ENCODE data around the gene TMCO4. TPM values are rescaled to one million over a fixed set of nuclear protein-coding genes. Genes with fewer than 3 reads are reported as not detected.

TMCO4 gene
- total RNA-seq, 2 experiments from 2014 or later, result 1.2 to 8.1 TPM

GRCh38 chr1:19644681-19645410 is 154.9 kb downstream of the TMCO4 start:
- Histone ChIP-seq H3K4me3 (ENCODE audit: low read depth, low read length, poor library complexity, severe bottlenecking) (no peak overlapping the region), H3K79me2 (ENCODE audit: insufficient read depth, low read depth, low read length) (no peaks in the 10 kb centered on the region), H4K20me1 (ENCODE audit: insufficient read depth, low read length) (no peaks in the 10 kb centered on the region), H3K9me3 (ENCODE audit: low read length) (no peaks in the 10 kb centered on the region), H3K4me2 (ENCODE audit: low read length) (peak overlapping the region; percentile 44; the same call in 1 of the 2 replicates), H2AFZ (ENCODE audit: low read length) (no peak overlapping the region), H3K36me3 (ENCODE audit: insufficient read depth, low read length) (no peaks in the 10 kb centered on the region), H3K4me1 (ENCODE audit: insufficient read depth, low read length, poor library complexity, severe bottlenecking) (no peaks in the 10 kb centered on the region), H3K9me2 (ENCODE audit: insufficient read depth, low read length) (no peaks in the 10 kb centered on the region), H3K27ac (ENCODE audit: low read depth, low read length, poor library complexity, severe bottlenecking) (no peak overlapping the region)
- CTCF ChIA-PET (ENCODE audit: unreplicated experiment), result no interaction called here
- no peak for DNase-seq (ENCODE audit: low spot score)
- TF ChIP-seq CTCF (conservative IDR thresholded peaks at IDR 0.05; ENCODE audit: low read length) (no peak), EZH2phosphoT487 (IDR thresholded peaks at IDR 0.05; ENCODE audit: borderline replicate concordance, low read depth, low read length) (0 out of 2 replicates have a peak, but pooled peaks have one; percentile 87)
- POLR2A ChIA-PET, result no interaction called here
- intact Hi-C loops (cut with micrococcal nuclease; ENCODE audit: unreplicated experiment), result no loop called here
- BruUV-seq (replicated peaks), result no TSS peak

- no peak for DNase-seq (ENCODE audit: low spot score)
- intact Hi-C loops (cut with micrococcal nuclease; ENCODE audit: unreplicated experiment), result no loop called here
- H3K79me2 ChIP-seq (ENCODE audit: insufficient read depth, low read depth, low read length), result no peaks in the 10 kb centered on the region
- H3K9me3 ChIP-seq (ENCODE audit: low read length), result no peaks in the 10 kb centered on the region
- CTCF ChIA-PET (ENCODE audit: unreplicated experiment), result no interaction called here
- no peak for TF ChIP-seq EZH2phosphoT487 (IDR thresholded peaks at IDR 0.05; ENCODE audit: borderline replicate concordance, low read depth, low read length)
- no peak for TF ChIP-seq CTCF (conservative IDR thresholded peaks at IDR 0.05; ENCODE audit: low read length)
- H2AFZ ChIP-seq (ENCODE audit: low read length), result no peak overlapping the region
- H3K4me2 ChIP-seq (ENCODE audit: low read length), result peak overlapping the region; percentile 44; the same call in 1 of the 2 replicates
- no peaks in the 10 kb centered on the region for H3K36me3 ChIP-seq (ENCODE audit: insufficient read depth, low read length)
- no peaks in the 10 kb centered on the region for H3K4me1 ChIP-seq (ENCODE audit: insufficient read depth, low read length, poor library complexity, severe bottlenecking)
- H3K27ac ChIP-seq (ENCODE audit: low read depth, low read length, poor library complexity, severe bottlenecking), result no peak overlapping the region
- no peak overlapping the region for H3K4me3 ChIP-seq (ENCODE audit: low read depth, low read length, poor library complexity, severe bottlenecking)
- BruUV-seq (replicated peaks), result no TSS peak
- POLR2A ChIA-PET, result no interaction called here
- no peaks in the 10 kb centered on the region for H4K20me1 ChIP-seq (ENCODE audit: insufficient read depth, low read length)
- H3K9me2 ChIP-seq (ENCODE audit: insufficient read depth, low read length), result no peaks in the 10 kb centered on the region
These were observed 155.4 kb downstream of the TMCO4 start for GRCh38 chr1:19644395-19644680.

- no peaks in the 10 kb centered on the region for H3K9me2 ChIP-seq (ENCODE audit: insufficient read depth, low read length)
- no peaks in the 10 kb centered on the region for H4K20me1 ChIP-seq (ENCODE audit: insufficient read depth, low read length)
- H3K4me3 ChIP-seq (ENCODE audit: low read depth, low read length, poor library complexity, severe bottlenecking), result no peak within 1 kb of the TSS
- DNase-seq (ENCODE audit: low spot score), result no peak
- H3K4me1 ChIP-seq (ENCODE audit: insufficient read depth, low read length, poor library complexity, severe bottlenecking), result no peaks in the 10 kb centered on the region
- no peaks in the 10 kb centered on the region for H3K36me3 ChIP-seq (ENCODE audit: insufficient read depth, low read length)
- POLR2A ChIA-PET, result no interaction called here
- no peaks in the 10 kb centered on the region for H3K79me2 ChIP-seq (ENCODE audit: insufficient read depth, low read depth, low read length)
- BruUV-seq (replicated peaks), result no TSS peak
- TF ChIP-seq EZH2phosphoT487 (IDR thresholded peaks at IDR 0.05; ENCODE audit: borderline replicate concordance, low read depth, low read length) (no peak), CTCF (conservative IDR thresholded peaks at IDR 0.05; ENCODE audit: low read length) (no peak)
- H3K4me2 ChIP-seq (ENCODE audit: low read length), result peak within 1 kb of the TSS; percentile 44; the same call in 1 of the 2 replicates
- H2AFZ ChIP-seq (ENCODE audit: low read length), result no peak within 1 kb of the TSS
- intact Hi-C loops (cut with micrococcal nuclease; ENCODE audit: unreplicated experiment), result no loop called here
- H3K9me3 ChIP-seq (ENCODE audit: low read length), result no peaks in the 10 kb centered on the region
- CTCF ChIA-PET (ENCODE audit: unreplicated experiment), result no interaction called here
- H3K27ac ChIP-seq (ENCODE audit: low read depth, low read length, poor library complexity, severe bottlenecking), result no peak within 1 kb of the TSS
These were observed 155.9 kb downstream of the TMCO4 start, which contains the start of gene NBL1 for GRCh38 chr1:19643602-19644394. TSS of gene NBL1 (plus strand) at chr1:19644311. CDS start at chr1:19655031, 10,720 bp downstream.
